MCF 10A (cell line): ENCODE data around the gene ZNF669. TPM values are rescaled to one million over a fixed set of nuclear protein-coding genes. Genes with fewer than 3 reads are reported as not detected.
"Not testable (repeated sequence)": the region's sequence is repeated elsewhere in the genome, so short reads cannot be mapped to it uniquely, and the experiment has no call there.

Experiments used
- Bru-seq: library from RNA; stranded (reverse); fragments of 400-500 nt; gene quantifications from one replicate; lab custom pipeline; 2021; lab: Mats Ljungman, UMichigan
- BruChase-seq, 2 experiments: library from RNA; stranded (reverse); fragments of 400-500 nt; gene quantifications; one replicate each; lab custom pipeline; 2021; lab: Mats Ljungman, UMichigan
- BruUV-seq: library from RNA; stranded (reverse); fragments of 400-500 nt; replicated peaks from 2 replicates; lab custom pipeline; 2021; lab: Mats Ljungman, UMichigan
- CTCF ChIA-PET: fragments of 300-600 bp; sonication (Branson Sonifier 250); formaldehyde crosslinking; extraction: SDS; loops from one replicate; lab custom pipeline; 2021; ENCODE audit warnings: antibody characterized with exemption, inconsistent platforms; lab: Yijun Ruan, JAX
- POLR2A ChIA-PET: fragments of 300-600, 350-650 bp; sonication (Branson Sonifier 250); formaldehyde crosslinking; extraction: SDS; loops from one replicate; lab custom pipeline; 2020; ENCODE audit warnings: antibody characterized with exemption, inconsistent platforms; lab: Yijun Ruan, JAX
- DNase-seq: peaks from one replicate; pipeline ENCODE4 v3.0.0-alpha.2; 2018; ENCODE audit not compliant: unreplicated experiment
- H3K27ac Mint-ChIP-seq: one replicate; pipeline ENCODE4 v1.8.0; 2022; ENCODE audit warnings: mild to moderate bottlenecking, low read depth, mixed read lengths; ENCODE audit not compliant: unreplicated experiment
- H3K27me3 Mint-ChIP-seq: one replicate; pipeline ENCODE4 v1.8.0; 2022; ENCODE audit warnings: mixed read lengths; ENCODE audit not compliant: insufficient read depth, unreplicated experiment
- H3K36me3 Mint-ChIP-seq: one replicate; pipeline ENCODE4 v1.8.0; 2022; ENCODE audit warnings: mild to moderate bottlenecking, moderate library complexity, mixed read lengths; ENCODE audit not compliant: insufficient read depth, unreplicated experiment
- H3K4me1 Mint-ChIP-seq: one replicate; pipeline ENCODE4 v1.8.0; 2022; ENCODE audit warnings: mixed read lengths; ENCODE audit not compliant: insufficient read depth, unreplicated experiment
- H3K4me3 Mint-ChIP-seq: one replicate; pipeline ENCODE4 v1.8.0; 2022; ENCODE audit warnings: mild to moderate bottlenecking, moderate library complexity, mixed read lengths; ENCODE audit not compliant: unreplicated experiment
- H3K9me3 Mint-ChIP-seq: one replicate; pipeline ENCODE4 v1.8.0; 2022; ENCODE audit warnings: mixed read lengths; ENCODE audit not compliant: unreplicated experiment
- CTCF ChIP-seq: fragments of 200-600 bp; IDR thresholded peaks from one replicate; pipeline ENCODE4 v1.8.0; 2022; ENCODE audit warnings: antibody characterized with exemption, mild to moderate bottlenecking; ENCODE audit not compliant: unreplicated experiment
- intact Hi-C: fragments of 100-400 bp; cut with micrococcal nuclease; formaldehyde crosslinking; loops from 2 replicates; pipeline ENCODE4 v1.14.1; 2022
- long read RNA-seq: library from polyadenylated mRNA; stranded (forward); transcript quantifications from one replicate; pipeline ENCODE4 v2.0.0, GENCODE V29; 2022
- total RNA-seq: library from RNA; stranded (reverse); gene quantifications from 2 replicates; pipeline ENCODE4 v1.2.3, GENCODE V29; 2022

ZNF669 gene
- 11.6 and 11.9 TPM in 2 replicates for total RNA-seq
- percentile 95 among the genes with signal in this experiment for Bru-seq, nascent RNA
- BruChase-seq, experiment 1, labeled RNA remaining after a 6-hour chase, result percentile 75 among the genes with signal in this experiment
- BruChase-seq, experiment 2, labeled RNA remaining after a 2-hour chase, result percentile 88 among the genes with signal in this experiment
- long read RNA-seq, partial matches to known transcripts, result 0 of 5 reads
- long read RNA-seq, other reads (novel, unspliced or antisense), result 1 of 5 reads

DNA sequence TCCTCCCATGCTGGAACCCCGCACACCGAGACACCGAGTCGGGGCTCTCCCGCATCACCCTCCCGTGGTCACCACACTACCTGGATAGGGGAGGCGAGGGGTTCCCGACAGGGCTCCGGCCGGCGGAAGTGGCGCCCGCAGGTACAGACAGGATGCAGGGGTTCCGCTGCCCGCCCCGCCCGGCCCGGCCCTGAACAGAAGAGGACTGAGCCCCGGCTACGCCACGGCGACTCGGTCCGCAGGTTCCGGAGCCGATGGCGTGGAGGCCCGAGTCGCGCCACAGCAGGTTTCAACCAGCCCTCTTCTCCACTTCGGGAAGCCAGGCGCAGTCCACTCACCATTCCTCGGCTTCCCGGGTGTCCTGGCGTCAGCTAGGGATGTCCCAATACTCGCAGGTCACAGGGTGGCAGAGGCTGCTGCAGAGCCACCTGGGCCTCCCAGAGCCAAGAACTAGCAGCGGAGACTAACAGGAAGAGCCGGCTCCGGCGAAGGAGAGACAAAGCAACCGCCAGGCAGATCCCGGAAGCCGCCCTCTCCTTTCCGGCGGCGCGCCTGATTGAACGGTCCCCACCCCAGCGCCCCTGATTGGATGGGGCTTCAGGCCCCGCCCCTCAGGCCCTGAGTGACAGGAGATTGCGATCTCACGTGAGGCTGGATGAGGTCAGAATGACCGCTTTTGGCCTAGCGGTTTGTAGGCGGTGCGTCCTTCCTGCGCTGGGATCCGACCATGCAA, at the start of gene ZNF669:
Gene ZNF669, minus strand, starts transcription at position 498 of the 733 bp plus-strand sequence. Its CDS starts 157 bp downstream, at position 341.
- POLR2A ChIA-PET, result interaction anchor here (0.6 to 2.9 kb wide), 19 partner anchors 20 to 537 kb away, joined by 3 to 36 read pairs (median 4); partner anchors contain the start of genes AHCTF1 and ZNF670
- intact Hi-C loops, result loop anchor here (1.0 to 5.0 kb wide), 3 partner anchors 26 to 228 kb away; partner anchors contain the start of genes ZNF496 and ZNF670
- TF ChIP-seq CTCF, result no peak

DNA sequence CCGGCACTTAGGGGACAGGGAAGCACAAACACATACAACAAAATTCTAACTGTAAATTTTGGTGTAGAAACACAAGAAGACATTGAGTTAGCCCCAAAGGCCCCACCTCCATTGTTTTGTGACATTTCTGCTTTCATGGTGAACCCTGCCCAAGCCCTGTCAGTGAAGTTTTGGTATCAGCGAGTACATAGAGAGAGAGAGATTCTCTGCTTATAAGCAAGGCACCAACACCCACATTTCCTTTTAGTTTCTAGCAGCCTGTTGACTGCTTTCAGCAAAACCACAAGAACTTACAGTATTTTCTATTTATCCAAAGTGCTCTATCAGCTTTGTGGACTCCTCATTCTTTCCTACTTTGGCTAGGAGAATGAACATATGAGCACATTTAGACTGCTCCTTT, 43.6 kb upstream of the ZNF669 start:
- POLR2A ChIA-PET, result no interaction called here
- no peak for TF ChIP-seq CTCF
- CTCF ChIA-PET, result interaction anchor here (0.5 to 1.0 kb wide), 4 partner anchors 15 to 291 kb away, joined by 3 read pairs; no protein-coding TSS in a partner anchor
- no peak overlapping the region for H3K4me3 Mint-ChIP-seq
- peaks cover 48% of the 10 kb centered on the region for H3K9me3 Mint-ChIP-seq
- peaks cover 42% of the 10 kb centered on the region for H3K36me3 Mint-ChIP-seq
- no peak for DNase-seq
- H3K27me3 Mint-ChIP-seq, result no peaks in the 10 kb centered on the region
- BruUV-seq, result no TSS peak
- no peaks in the 10 kb centered on the region for H3K4me1 Mint-ChIP-seq
- intact Hi-C loops, result no loop called here
- no peak overlapping the region for H3K27ac Mint-ChIP-seq

More for the DNA sequence above, at the start of gene ZNF669:
- Mint-ChIP-seq H3K27me3 (no peaks in the 10 kb centered on the region), H3K4me3 (peak within 1 kb of the TSS; percentile 94), H3K4me1 (peaks cover 6% of the 10 kb centered on the region), H3K9me3 (peaks cover 48% of the 10 kb centered on the region), H3K27ac (peak within 1 kb of the TSS; percentile 93), H3K36me3 (peaks cover 49% of the 10 kb centered on the region)
- TSS peak; percentile 35 for BruUV-seq
- CTCF ChIA-PET, result interaction anchor here (0.6 to 1.6 kb wide), 4 partner anchors 77 to 197 kb away, joined by 3 to 6 read pairs (median 4); no protein-coding TSS in a partner anchor
- peak; percentile 99 for DNase-seq

DNA sequence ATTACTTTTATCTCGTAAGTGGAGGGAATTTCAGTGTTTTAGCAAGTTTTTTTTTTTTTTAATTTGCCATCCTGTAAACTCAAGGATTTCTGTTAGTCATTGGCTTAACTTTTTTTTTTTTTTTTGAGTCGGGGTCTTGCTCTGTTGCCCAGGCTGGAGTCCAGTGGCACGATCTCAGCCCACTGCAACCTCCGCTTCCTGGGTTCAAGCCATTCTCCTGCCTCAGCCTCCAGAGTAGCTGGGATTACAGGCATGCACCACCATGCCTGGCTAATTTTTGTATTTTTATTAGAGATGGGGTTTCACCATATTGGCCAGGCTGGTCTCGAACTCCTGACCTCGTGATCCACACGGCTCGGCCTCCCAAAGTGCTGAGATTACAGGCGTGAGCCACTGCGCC, 43.0 kb upstream of the ZNF669 start:
- H3K27me3 Mint-ChIP-seq, H3K27ac Mint-ChIP-seq, intact Hi-C loops, BruUV-seq, DNase-seq, H3K4me3 Mint-ChIP-seq, H3K4me1 Mint-ChIP-seq: not testable (repeated sequence)
- ChIA-PET POLR2A (interaction anchor here (0.8 to 1.1 kb wide), 3 partner anchors 9 to 17 kb away, joined by 3 read pairs; no protein-coding TSS in a partner anchor), CTCF (interaction anchor here (0.6 to 1.3 kb wide), 3 partner anchors 11 to 239 kb away, joined by 5 to 6 read pairs (median 5); no protein-coding TSS in a partner anchor)
- H3K36me3 Mint-ChIP-seq, result peaks cover 37% of the 10 kb centered on the region
- peaks cover 55% of the 10 kb centered on the region for H3K9me3 Mint-ChIP-seq

GRCh38 chr1:247146671-247147070, 42.5 kb upstream of the ZNF669 start:
- BruUV-seq, result no TSS peak
- peaks cover 37% of the 10 kb centered on the region for H3K36me3 Mint-ChIP-seq
- peak; percentile 27 for TF ChIP-seq CTCF

More at GRCh38 chr1:247146671-247147070, 42.5 kb upstream of the ZNF669 start:
- no peak for DNase-seq
- POLR2A ChIA-PET, result interaction anchor here (0.8 to 1.1 kb wide), 4 partner anchors 9 to 18 kb away, joined by 3 to 4 read pairs (median 3); no protein-coding TSS in a partner anchor
- no peak overlapping the region for H3K4me3 Mint-ChIP-seq
- no peaks in the 10 kb centered on the region for H3K27me3 Mint-ChIP-seq
- no peak overlapping the region for H3K27ac Mint-ChIP-seq
- H3K4me1 Mint-ChIP-seq, result no peaks in the 10 kb centered on the region
- intact Hi-C loops, result no loop called here
- H3K9me3 Mint-ChIP-seq, result peaks cover 56% of the 10 kb centered on the region
- CTCF ChIA-PET, result interaction anchor here (0.6 to 1.3 kb wide), 7 partner anchors 11 to 239 kb away, joined by 3 to 6 read pairs (median 5); no protein-coding TSS in a partner anchor
